PFSK-1 (cell line): ENCODE data around the gene PTPRN2.

Experiments
- POLR2AphosphoS5 ChIP-seq: IDR thresholded peaks from 2 replicates; pipeline ENCODE4 v1.6.1; 2012; ENCODE audit warnings: low read depth, mild to moderate bottlenecking, control low read depth, low read length, moderate library complexity
- SIN3A ChIP-seq: IDR thresholded peaks from 2 replicates; pipeline ENCODE4 v1.6.1; 2012; ENCODE audit warnings: mild to moderate bottlenecking, low read length, moderate library complexity, borderline replicate concordance; ENCODE audit not compliant: insufficient read depth

- TF ChIP-seq POLR2AphosphoS5 (no peak), SIN3A (no peak)
Observed at GRCh38 chr7:157673573-157673972, 914.0 kb downstream of the PTPRN2 start.
